Osteocyte (in vitro differentiated cells): ENCODE results near the gene SETD1A. TPM values are rescaled to one million over a fixed set of nuclear protein-coding genes. Genes with fewer than 3 reads are reported as not detected.

Experiments
- DNase-seq: peaks from one replicate; pipeline ENCODE4 v3.0.0; 2021; ENCODE audit warnings: mixed read lengths; ENCODE audit not compliant: unreplicated experiment; ENCODE audit errors: extremely low spot score
- H3K27ac Mint-ChIP-seq: one replicate; pipeline ENCODE4 v1.8.0; 2021; ENCODE audit warnings: mild to moderate bottlenecking, mixed read lengths; ENCODE audit not compliant: unreplicated experiment
- H3K27me3 Mint-ChIP-seq: one replicate; pipeline ENCODE4 v1.8.0; 2021; ENCODE audit warnings: mixed read lengths; ENCODE audit not compliant: unreplicated experiment
- H3K36me3 Mint-ChIP-seq: one replicate; pipeline ENCODE4 v1.8.0; 2021; ENCODE audit warnings: mixed read lengths; ENCODE audit not compliant: unreplicated experiment
- H3K4me1 Mint-ChIP-seq: one replicate; pipeline ENCODE4 v1.8.0; 2021; ENCODE audit warnings: mixed read lengths; ENCODE audit not compliant: unreplicated experiment
- H3K4me3 Mint-ChIP-seq: one replicate; pipeline ENCODE4 v1.8.0; 2021; ENCODE audit warnings: mild to moderate bottlenecking, moderate library complexity, mixed read lengths; ENCODE audit not compliant: unreplicated experiment
- H3K9me3 Mint-ChIP-seq: one replicate; pipeline ENCODE4 v1.8.0; 2021; ENCODE audit warnings: mixed read lengths; ENCODE audit not compliant: unreplicated experiment
- total RNA-seq: library from RNA; stranded (reverse); gene quantifications from 2 replicates; pipeline ENCODE4 v1.2.1, GENCODE V29; 2021
- TF ChIP-seq, protein P1 (sequence below): fragments of 200-600 bp; sonication (generic); IDR thresholded peaks from 2 replicates; pipeline ENCODE4 v1.5.0; 2021; ENCODE audit warnings: antibody characterized with exemption, mild to moderate bottlenecking, moderate library complexity

SETD1A gene
- total RNA-seq, 1 donor from 2014 or later = 20.1 TPM

DNA sequence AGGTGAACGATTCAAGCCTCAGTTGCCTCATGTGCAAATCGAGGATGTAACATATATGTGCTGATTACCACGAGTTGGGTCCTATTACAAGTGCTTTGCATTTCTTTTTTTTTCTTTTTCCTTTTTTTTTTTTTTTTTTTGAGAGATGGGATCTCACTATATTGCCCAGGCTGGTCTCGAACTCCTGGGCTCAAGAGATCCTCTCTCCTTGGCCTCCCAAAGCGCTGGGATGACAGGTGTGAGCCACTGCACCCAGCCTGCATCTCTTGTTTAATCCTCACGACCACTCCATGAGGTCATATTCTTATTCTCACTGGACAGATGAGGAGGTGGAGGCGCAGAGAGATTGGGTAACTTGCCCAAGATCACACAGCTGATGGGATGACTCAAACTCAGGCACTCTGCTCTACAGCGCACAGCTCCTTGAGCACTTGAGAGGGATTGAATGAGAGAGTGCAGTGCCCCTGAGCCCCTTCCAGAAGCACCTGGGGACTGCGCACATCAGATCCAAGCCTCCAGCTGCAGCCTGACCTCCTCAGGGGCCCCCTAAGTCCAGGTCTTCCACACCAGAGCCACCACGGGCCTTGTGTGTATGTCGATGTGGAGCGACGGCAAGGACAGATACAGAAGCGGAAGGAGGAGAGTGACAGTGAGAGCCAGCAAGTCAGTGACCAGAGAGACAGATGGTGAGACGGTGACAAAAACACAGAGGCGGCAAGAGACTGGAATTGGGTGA, 48.0 kb downstream of the SETD1A start:
- H3K4me1 Mint-ChIP-seq = peaks cover 8% of the 10 kb centered on the region
- H3K36me3 Mint-ChIP-seq = no peaks in the 10 kb centered on the region
- H3K27me3 Mint-ChIP-seq = no peaks in the 10 kb centered on the region
- no peaks in the 10 kb centered on the region for H3K9me3 Mint-ChIP-seq
- TF ChIP-seq, protein P1, sequence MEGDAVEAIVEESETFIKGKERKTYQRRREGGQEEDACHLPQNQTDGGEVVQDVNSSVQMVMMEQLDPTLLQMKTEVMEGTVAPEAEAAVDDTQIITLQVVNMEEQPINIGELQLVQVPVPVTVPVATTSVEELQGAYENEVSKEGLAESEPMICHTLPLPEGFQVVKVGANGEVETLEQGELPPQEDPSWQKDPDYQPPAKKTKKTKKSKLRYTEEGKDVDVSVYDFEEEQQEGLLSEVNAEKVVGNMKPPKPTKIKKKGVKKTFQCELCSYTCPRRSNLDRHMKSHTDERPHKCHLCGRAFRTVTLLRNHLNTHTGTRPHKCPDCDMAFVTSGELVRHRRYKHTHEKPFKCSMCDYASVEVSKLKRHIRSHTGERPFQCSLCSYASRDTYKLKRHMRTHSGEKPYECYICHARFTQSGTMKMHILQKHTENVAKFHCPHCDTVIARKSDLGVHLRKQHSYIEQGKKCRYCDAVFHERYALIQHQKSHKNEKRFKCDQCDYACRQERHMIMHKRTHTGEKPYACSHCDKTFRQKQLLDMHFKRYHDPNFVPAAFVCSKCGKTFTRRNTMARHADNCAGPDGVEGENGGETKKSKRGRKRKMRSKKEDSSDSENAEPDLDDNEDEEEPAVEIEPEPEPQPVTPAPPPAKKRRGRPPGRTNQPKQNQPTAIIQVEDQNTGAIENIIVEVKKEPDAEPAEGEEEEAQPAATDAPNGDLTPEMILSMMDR = no peak
- no peak overlapping the region for H3K27ac Mint-ChIP-seq
- no peak overlapping the region for H3K4me3 Mint-ChIP-seq
- DNase-seq = no peak

DNA sequence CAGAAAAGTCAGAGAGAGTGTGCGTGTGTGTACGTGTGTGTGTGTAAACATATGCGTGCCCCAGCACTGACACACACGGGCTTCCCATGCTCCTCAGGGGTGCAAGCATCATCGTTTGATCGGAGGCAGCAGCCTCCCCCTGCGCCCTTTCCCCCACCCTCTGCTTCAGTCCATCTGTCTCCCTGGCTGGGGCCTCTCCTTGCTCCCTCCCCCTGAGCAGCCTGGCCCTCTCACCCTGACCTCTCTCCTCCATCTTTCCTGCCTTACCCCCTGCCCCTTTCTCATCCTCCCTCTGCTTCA, 48.5 kb downstream of the SETD1A start:
- Mint-ChIP-seq H3K9me3 (no peaks in the 10 kb centered on the region), H3K4me3 (no peak overlapping the region), H3K36me3 (no peaks in the 10 kb centered on the region), H3K27me3 (no peaks in the 10 kb centered on the region), H3K27ac (no peak overlapping the region), H3K4me1 (peaks cover 8% of the 10 kb centered on the region)
- DNase-seq = no peak
- TF ChIP-seq, protein P1 = no peak

DNA sequence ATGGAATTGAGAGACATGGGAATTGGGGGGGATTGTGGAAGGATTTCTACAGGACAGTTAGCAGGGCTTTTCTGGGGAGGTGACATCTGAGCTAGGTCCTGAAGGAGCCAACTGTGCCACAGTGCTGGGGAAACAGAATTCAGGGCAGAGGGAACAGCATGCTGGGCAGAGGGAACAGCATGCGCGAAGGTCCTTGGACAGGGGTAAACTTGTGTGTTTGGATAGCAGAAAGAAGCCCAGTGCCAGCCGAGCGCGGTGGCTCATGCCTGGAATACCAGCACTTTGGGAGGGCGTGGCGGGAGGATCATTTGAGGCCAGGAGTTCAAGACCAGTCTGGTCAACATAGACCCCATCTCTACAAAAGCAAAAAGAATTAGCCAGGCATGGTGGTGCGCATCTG, 49.0 kb downstream of the SETD1A start:
- no peak for DNase-seq
- no peaks in the 10 kb centered on the region for H3K36me3 Mint-ChIP-seq
- H3K9me3 Mint-ChIP-seq = no peaks in the 10 kb centered on the region
- no peak overlapping the region for H3K4me3 Mint-ChIP-seq
- H3K4me1 Mint-ChIP-seq = peaks cover 10% of the 10 kb centered on the region
- peaks cover 4% of the 10 kb centered on the region for H3K27me3 Mint-ChIP-seq
- TF ChIP-seq, protein P1 = no peak
- no peak overlapping the region for H3K27ac Mint-ChIP-seq

DNA sequence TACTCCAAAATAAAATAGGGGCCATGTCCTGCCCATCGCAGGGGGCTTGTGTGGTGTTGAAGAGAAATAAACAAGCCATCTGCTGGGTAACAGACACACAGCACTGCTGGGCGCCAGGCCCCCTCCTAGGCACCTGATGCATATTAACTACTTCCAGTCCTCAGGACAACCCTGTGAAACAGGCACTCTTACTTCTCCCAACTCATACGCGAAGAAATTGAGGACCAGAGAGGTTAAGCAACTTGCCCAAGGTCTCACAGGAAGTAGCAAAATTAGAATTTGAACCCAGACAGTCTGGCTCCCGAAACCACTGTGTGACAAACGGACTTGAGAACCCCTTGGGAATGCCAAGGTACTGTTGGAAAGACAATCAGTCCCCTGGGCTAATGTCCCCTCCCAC, 50.1 kb downstream of the SETD1A start:
- TF ChIP-seq, protein P1 = no peak
- H3K27ac Mint-ChIP-seq = no peak overlapping the region
- no peak overlapping the region for H3K4me3 Mint-ChIP-seq
- no peaks in the 10 kb centered on the region for H3K9me3 Mint-ChIP-seq
- H3K27me3 Mint-ChIP-seq = peaks cover 10% of the 10 kb centered on the region
- DNase-seq = no peak
- H3K36me3 Mint-ChIP-seq = no peaks in the 10 kb centered on the region
- peaks cover 10% of the 10 kb centered on the region for H3K4me1 Mint-ChIP-seq

DNA sequence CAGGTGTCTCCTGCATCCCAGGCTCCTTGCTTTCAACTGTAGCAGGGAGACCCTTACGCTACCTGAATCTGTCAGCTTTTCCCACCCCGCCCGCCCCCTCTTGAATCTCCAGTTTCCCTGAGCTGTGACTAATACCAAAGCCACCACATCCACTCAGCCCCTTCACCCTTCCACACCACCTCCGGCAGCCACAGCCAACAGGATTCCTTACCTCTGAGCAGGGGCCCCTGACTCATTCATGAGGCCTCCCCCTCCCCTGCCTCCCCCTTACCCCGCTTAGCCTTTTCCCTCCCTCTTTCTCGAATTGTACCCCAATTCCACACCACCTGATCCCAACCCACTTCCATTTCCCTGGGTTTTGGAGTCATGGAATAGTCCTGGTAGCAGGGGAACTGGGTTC, 50.6 kb downstream of the SETD1A start:
- Mint-ChIP-seq H3K4me3 (no peak overlapping the region), H3K36me3 (no peaks in the 10 kb centered on the region), H3K27ac (no peak overlapping the region), H3K27me3 (peaks cover 10% of the 10 kb centered on the region), H3K4me1 (peaks cover 10% of the 10 kb centered on the region), H3K9me3 (no peaks in the 10 kb centered on the region)
- TF ChIP-seq, protein P1 = no peak
- DNase-seq = no peak
